ENCODE measurements around the gene RNASE12.

Gene RNASE12

DNA sequence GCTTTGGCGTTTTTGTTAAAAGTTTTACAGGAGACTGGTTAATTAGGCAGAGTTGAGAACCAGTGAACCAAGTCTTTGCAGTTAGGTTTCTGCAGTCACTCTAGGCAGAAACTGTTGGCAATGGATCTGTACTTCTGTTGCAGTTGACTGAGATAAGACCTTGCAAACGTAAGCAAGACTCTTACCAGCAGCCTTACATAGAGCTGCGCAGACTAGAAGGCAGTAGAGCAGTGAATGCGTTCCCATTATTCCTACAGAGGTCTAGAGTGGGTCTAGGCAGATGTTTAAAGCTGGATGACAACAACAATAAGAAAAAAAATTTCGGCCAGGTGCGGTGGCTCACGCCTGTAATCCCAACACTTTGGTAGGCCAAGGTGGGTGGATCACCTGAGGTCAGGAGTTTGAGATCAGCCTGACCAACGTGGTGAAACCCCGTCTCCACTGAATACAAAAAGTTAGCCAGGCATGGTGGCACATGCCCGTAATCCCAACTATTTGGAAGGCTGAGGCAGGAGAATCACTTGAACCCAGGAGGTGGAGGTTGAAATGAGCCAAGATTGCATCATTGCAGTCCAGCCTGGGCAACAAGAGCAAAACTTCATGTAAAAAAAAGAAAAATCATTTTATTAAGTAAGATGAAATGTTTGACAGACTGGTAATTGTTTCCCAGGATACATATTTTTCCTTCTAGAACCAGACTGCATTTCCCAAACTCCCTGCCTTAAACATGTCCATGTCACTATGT, 42.6 kb downstream of the RNASE12 start:
- Histone ChIP-seq H3K4me1 (ENCODE audit: control insufficient read depth, insufficient read depth, low read length) (no peaks in the 10 kb centered on the region), H3K36me3 (ENCODE audit: control insufficient read depth in 2 of 2, insufficient read depth in 1 of 2, low read length in 2 of 2) (no peaks in the 10 kb centered on the region), H3K4me3 (ENCODE audit: low read depth, low read length) (no peak overlapping the region), H3K27ac (ENCODE audit: extremely low read depth, low read depth, low read length) (no peak overlapping the region), H3K9me3 (ENCODE audit: control insufficient read depth, insufficient read depth, low read depth, low read length) (no peaks in the 10 kb centered on the region)
- no peak for TF ChIP-seq YY2 (tag by site-specific recombination; IDR thresholded peaks at IDR 0.05)
- no peak for TF ChIP-seq ZBTB20 (tag by site-specific recombination; IDR thresholded peaks at IDR 0.05)
- TF ChIP-seq YY1 (tag by site-specific recombination; IDR thresholded peaks at IDR 0.05): no peak
- TF ChIP-seq, protein P1, sequence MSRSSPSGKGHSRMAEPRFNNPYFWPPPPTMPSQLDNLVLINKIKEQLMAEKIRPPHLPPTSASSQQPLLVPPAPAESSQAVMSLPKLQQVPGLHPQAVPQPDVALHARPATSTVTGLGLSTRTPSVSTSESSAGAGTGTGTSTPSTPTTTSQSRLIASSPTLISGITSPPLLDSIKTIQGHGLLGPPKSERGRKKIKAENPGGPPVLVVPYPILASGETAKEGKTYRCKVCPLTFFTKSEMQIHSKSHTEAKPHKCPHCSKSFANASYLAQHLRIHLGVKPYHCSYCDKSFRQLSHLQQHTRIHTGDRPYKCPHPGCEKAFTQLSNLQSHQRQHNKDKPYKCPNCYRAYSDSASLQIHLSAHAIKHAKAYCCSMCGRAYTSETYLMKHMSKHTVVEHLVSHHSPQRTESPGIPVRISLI (tag by site-specific recombination; IDR thresholded peaks at IDR 0.05): no peak
- no peak for TF ChIP-seq ZNF548 (tag by site-specific recombination; IDR thresholded peaks at IDR 0.05)
- no peak for TF ChIP-seq ZNF433 (tag by site-specific recombination; IDR thresholded peaks at IDR 0.05; ENCODE audit: low read depth)
- no peak for TF ChIP-seq ZNF560 (tag by site-specific recombination; IDR thresholded peaks at IDR 0.05; ENCODE audit: borderline replicate concordance)
- ChIA-PET POLR2A (no interaction called here), CTCF (interaction anchor here (0.5 to 1.0 kb wide), 6 partner anchors 14 to 221 kb away, joined by 3 to 5 read pairs (median 3); no protein-coding TSS in a partner anchor)

DNA sequence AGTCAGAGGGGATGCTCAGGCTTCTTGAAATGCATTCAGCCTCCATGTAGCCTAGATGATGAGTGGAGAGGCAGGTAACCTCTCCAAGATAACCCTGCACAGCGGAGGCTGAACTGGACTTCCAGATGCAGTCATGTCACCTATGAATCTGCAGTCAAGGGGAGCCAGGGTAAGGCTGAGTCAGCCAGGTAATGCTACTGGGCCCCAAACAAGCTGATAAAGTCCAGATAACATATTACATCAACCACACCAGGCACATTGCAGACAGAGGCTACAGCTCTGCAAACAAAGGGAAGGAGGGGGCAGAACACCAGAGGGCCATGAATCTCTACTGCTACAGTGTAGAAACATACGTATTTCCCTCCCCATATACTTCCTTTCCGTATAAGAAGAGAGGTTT, 44.3 kb downstream of the RNASE12 start:
- no peaks in the 10 kb centered on the region for H3K9me3 ChIP-seq (ENCODE audit: control insufficient read depth, insufficient read depth, low read depth, low read length)
- H3K36me3 ChIP-seq (ENCODE audit: control insufficient read depth in 2 of 2, insufficient read depth in 1 of 2, low read length in 2 of 2): no peaks in the 10 kb centered on the region
- ChIA-PET CTCF (interaction anchor here (0.9 to 3.0 kb wide), 2 partner anchors 14 to 16 kb away, joined by 4 to 17 read pairs; no protein-coding TSS in a partner anchor), POLR2A (no interaction called here)
- TF ChIP-seq, protein P2, sequence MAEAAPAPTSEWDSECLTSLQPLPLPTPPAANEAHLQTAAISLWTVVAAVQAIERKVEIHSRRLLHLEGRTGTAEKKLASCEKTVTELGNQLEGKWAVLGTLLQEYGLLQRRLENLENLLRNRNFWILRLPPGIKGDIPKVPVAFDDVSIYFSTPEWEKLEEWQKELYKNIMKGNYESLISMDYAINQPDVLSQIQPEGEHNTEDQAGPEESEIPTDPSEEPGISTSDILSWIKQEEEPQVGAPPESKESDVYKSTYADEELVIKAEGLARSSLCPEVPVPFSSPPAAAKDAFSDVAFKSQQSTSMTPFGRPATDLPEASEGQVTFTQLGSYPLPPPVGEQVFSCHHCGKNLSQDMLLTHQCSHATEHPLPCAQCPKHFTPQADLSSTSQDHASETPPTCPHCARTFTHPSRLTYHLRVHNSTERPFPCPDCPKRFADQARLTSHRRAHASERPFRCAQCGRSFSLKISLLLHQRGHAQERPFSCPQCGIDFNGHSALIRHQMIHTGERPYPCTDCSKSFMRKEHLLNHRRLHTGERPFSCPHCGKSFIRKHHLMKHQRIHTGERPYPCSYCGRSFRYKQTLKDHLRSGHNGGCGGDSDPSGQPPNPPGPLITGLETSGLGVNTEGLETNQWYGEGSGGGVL (tag by site-specific recombination; IDR thresholded peaks at IDR 0.05): peak; percentile 16; the same call in 1 of the 2 replicates
- TF ChIP-seq, protein P3, sequence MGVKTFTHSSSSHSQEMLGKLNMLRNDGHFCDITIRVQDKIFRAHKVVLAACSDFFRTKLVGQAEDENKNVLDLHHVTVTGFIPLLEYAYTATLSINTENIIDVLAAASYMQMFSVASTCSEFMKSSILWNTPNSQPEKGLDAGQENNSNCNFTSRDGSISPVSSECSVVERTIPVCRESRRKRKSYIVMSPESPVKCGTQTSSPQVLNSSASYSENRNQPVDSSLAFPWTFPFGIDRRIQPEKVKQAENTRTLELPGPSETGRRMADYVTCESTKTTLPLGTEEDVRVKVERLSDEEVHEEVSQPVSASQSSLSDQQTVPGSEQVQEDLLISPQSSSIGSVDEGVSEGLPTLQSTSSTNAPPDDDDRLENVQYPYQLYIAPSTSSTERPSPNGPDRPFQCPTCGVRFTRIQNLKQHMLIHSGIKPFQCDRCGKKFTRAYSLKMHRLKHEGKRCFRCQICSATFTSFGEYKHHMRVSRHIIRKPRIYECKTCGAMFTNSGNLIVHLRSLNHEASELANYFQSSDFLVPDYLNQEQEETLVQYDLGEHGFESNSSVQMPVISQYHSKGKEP (tag by site-specific recombination; IDR thresholded peaks at IDR 0.05): no peak
- no peaks in the 10 kb centered on the region for H3K4me1 ChIP-seq (ENCODE audit: control insufficient read depth, insufficient read depth, low read length)
- H3K4me3 ChIP-seq (ENCODE audit: low read depth, low read length): no peak overlapping the region
- no peak overlapping the region for H3K27ac ChIP-seq (ENCODE audit: extremely low read depth, low read depth, low read length)

Data from HEK293 (cell line).